ENCODE data around the gene CAPZB. TPM values are rescaled to one million over a fixed set of nuclear protein-coding genes. Genes with fewer than 3 reads are reported as not detected.
"Not testable (repeated sequence)": the region's sequence is repeated elsewhere in the genome, so short reads cannot be mapped to it uniquely, and the experiment has no call there.

The CAPZB gene
- total RNA-seq, 1 experiment from 2014 or later, result 141 TPM

GRCh38 chr1:19311931-19312781 is 173.2 kb downstream of the CAPZB start, which contains the start of the genes AKR7A2 and SLC66A1:
TSS of gene AKR7A2 (minus strand) at chr1:19312144. CDS start at chr1:19312124, 20 bp downstream.
TSS of gene SLC66A1 (plus strand) at chr1:19312326. CDS start at chr1:19317678, 5,352 bp downstream.
- peak; percentile 96 for DNase-seq (ENCODE audit: low read depth)

GRCh38 chr1:19311503-19311930 is 173.8 kb downstream of the CAPZB start:
- no peak for DNase-seq (ENCODE audit: low read depth)

DNA sequence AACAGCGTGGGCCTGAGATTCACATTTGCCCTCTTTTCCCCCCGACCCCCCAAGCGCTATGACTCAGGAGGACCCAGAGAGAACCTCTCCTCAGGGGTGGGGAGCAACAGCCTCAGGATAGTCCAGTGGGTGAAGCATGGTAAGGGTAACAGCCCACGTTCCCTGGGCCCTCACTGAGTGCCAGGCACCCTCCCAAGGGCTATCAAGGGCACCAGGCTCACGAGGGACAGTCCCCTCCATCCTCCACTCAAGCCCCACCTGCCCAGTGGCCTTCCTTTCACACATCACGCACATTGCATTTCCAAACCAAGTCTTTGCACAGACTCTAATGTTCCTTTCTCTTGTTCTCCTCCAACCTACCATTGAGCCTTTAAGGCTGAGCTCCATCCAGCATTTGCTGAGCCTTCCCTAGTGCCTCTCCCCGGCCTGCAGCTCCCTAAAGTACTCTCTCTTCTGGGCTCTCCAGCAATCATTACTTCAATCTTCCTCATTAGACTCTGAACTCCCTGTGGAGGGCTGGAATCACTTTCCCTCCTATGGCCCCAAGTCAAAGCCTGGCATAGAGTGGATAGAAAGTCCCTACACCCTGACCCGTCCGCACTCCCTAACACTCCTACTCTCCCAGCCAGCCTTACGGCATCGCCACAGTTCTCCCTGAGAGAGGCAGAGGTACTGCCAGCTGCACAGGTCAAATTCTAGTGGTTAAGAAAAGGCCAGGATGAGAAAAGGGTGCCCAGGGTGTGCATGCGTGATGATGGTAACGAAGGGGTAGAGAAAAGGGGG is 174.4 kb downstream of the CAPZB start:
- no peak for DNase-seq (ENCODE audit: low read depth)

GRCh38 chr1:19310061-19310460 is 175.3 kb downstream of the CAPZB start:
- DNase-seq (ENCODE audit: low read depth), result no peak

- DNase-seq (ENCODE audit: low read depth), result peak; percentile 58
Measured at GRCh38 chr1:19309123-19309813, 176.1 kb downstream of the CAPZB start.

DNA sequence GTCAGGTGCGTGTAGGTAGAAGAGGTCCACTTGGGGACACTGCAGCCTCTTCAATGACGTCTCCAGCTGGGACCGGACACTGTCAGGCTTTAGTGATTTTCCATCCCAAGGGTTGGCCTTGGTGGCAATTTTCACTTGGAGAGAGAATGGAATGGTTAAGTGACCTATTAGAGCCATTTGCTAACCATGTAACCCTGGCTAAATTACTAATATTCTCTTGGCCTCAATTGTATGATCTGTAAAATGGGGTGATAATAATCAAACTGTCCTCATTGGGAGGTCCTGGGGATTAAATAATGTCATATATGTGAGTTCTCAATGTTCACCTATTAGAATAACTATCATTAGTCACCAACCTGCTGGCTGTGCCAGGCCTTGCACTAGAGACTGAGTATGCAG is 176.8 kb downstream of the CAPZB start:
- DNase-seq (ENCODE audit: low read depth), result no peak

GRCh38 chr1:19307794-19308508 is 177.4 kb downstream of the CAPZB start:
- DNase-seq (ENCODE audit: low read depth), result no peak

- DNase-seq (ENCODE audit: low read depth), result no peak
Measured at GRCh38 chr1:19306941-19307340, 178.4 kb downstream of the CAPZB start.

GRCh38 chr1:19305880-19306279 is 179.5 kb downstream of the CAPZB start:
- DNase-seq (ENCODE audit: low read depth), result no peak

- not testable (repeated sequence) for DNase-seq (ENCODE audit: low read depth)
Measured at GRCh38 chr1:19304081-19304480, 181.3 kb downstream of the CAPZB start.

DNA sequence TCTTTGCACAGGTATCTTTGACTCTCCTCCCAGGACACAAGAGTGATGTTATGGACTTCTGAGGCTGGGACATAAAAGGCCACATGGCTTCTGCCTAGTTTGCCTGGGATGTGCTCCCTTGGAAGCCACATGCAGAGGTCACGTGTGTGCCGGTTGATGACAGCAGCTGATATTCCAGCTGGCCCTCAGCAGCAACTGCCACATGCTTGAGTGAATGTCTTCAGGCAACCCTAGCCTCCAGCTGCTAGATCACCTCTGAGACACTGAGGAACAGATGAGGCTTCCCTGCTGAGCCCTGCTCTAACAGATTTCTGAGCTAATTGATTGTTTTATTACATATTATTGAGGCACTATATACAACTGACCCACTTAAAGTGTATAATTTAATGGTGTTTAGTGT is 185.1 kb downstream of the CAPZB start:
- no peak for DNase-seq (ENCODE audit: low read depth)

DNA sequence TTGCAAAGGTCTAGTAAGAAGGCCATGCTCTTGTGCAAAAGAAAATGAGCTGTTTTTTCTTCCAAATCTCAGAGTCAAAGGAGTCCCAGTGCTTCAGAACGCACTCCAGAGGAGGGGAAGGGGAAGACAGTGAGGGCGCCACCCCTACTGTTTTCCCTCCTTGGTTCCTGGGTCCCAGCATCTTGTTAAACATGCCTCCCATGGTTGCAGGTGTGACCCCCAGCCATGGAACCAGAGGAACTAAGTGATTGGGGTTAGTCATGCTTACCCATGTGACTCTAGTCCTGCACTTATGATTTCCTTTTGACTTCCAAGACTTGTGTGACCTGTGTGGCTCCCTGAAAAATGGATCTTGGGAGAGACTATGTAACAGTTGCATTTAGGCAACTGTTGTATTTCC is 190.7 kb downstream of the CAPZB start:
- DNase-seq (ENCODE audit: low read depth), result no peak

DNA sequence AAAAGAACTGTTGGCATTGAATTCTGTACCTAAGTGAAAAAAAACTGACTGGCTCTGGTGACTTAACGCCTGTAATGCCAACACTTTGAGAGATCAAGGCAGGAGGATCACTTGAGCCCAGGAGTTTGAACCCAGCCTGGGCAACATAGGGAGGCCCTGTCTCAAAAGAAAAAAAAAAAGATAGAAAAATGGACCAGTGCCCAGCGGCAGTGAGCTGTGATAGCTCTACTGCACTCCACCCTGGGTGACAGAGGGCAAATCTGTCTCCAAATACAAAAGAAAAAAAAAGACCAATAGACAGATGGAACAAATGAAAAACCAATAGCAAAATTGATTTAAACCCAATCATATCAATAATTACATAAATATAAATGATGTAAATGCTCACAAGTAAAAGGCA is 196.1 kb downstream of the CAPZB start:
- DNase-seq (ENCODE audit: low read depth), result no peak

Other genes starting within 250 kb of the CAPZB start
- gene EMC1, start 234.0 kb downstream of the CAPZB start, total RNA-seq (2014; rRNA removed; shearing (Covaris generic)), result 41.0 and 49.9 TPM in 2 replicates
- gene MRTO4, start 233.7 kb downstream of the CAPZB start, total RNA-seq (2014; rRNA removed; shearing (Covaris generic)), result 94.7 and 109 TPM in 2 replicates
- 0.40 and 0.77 TPM in 2 replicates for gene AKR7A3, start 196.8 kb downstream of the CAPZB start, total RNA-seq (2014; rRNA removed; shearing (Covaris generic))
- gene AKR7A2, start 173.4 kb downstream of the CAPZB start, total RNA-seq (2014; rRNA removed; shearing (Covaris generic)), result 52.7 and 66.1 TPM in 2 replicates
- 17.5 and 25.2 TPM in 2 replicates for gene SLC66A1, start 173.2 kb downstream of the CAPZB start, total RNA-seq (2014; rRNA removed; shearing (Covaris generic))
- gene NBL1, start 158.8 kb upstream of the CAPZB start, total RNA-seq (2014; rRNA removed; shearing (Covaris generic)), result 30.6 and 40.5 TPM in 2 replicates
- gene HTR6, start 179.3 kb upstream of the CAPZB start, total RNA-seq (2014; rRNA removed; shearing (Covaris generic)), result not detected in 2 replicates

Data from Daoy (cell line).